GM18858 (cell line): Measurements from ENCODE around the gene MYO9B.
"Not testable (repeated sequence)": the region's sequence is repeated elsewhere in the genome, so short reads cannot be mapped to it uniquely, and the experiment has no call there.

Experiments
- ATAC-seq: cut with Tn5 transposase; IDR thresholded peaks from one replicate; pipeline ENCODE4 v1.9.1; 2021; ENCODE audit not compliant: unreplicated experiment

MYO9B gene

DNA sequence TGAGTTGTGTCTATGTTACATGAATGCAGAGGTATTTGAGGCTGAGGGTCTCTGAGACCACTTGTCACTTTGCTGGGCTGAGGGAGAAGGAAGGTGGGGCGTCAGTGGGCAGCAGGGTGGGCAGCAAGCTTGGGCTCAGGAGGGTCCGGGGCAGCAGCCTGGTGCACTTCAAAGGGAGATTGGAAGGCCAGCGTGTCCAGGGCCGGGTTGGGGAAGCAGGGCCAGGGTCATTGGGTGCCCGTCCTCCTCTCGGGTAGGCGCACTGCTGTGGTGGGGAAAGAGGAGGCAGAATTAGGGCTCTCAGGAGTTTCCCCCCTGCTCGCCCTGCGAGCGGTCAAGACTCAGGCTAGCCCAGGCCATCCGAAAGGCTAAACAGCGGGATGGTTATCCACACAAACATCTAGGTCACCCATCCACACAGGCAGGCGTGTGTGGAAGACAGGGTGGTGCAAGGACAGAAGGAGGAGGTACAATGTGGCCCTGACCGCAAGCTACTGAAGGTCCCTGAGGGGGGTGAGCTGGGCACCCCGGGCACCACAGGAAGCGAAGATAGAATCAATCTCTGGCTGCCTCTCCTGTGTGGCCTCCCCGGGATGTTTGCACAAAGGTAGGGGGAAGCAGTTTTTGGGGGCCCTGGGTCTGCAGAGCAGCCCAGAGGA, 37.7 kb downstream of the MYO9B start:
- ATAC-seq = no peak

DNA sequence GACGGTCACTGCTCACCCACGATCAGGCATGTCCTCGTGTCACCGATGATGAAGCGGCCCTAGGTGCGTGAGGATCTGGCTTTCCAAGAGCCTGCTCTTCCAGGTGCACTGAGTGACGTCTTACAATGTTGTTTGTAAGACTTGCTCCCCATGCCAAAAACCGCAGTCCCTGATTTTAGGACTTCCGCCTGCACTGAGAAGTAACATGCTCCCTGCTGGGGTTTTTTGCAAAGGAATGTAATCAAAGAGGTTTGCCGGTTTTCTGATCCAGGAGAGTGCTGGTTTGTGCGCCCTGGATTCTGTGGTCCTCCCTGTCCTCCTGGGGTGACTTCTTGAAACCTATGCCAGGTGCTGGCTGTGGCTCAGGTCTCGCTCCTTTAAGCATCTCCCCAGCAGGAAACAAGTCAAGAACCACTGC, 38.8 kb downstream of the MYO9B start:
- no peak for ATAC-seq

DNA sequence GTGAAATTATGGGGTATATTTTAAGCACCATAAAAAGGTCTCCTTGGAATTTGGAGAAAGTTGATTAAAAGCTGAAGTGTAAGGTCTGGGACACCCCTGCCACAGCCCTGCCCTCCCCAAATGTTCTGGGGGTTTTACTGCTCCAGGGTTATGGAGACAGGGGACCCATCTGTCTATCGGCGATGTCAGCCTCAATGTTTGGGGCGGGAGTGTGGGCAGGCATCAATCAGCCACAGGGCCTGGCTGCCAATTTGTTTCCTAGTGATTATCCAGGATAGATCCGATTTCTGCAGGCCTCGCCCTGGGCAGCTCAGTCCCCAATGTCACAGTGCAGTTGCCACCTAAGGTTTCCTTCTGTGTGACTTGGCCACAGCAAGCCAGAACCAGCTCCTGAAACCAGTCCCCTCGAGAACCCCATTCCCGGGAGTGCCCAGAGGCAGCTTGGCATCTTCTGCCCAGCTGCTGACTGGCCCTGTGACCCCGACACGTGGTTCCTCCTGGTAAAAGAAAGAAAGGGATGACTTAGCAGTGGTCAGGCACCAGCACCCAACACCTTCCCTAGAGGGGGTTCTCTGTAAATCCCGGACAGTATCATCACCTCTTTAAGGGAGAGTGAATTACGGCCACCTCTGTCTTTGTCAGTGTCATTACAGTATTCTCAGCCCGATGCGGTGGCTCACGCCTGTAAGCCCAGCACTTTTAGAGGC, 41.6 kb downstream of the MYO9B start:
- ATAC-seq = no peak

DNA sequence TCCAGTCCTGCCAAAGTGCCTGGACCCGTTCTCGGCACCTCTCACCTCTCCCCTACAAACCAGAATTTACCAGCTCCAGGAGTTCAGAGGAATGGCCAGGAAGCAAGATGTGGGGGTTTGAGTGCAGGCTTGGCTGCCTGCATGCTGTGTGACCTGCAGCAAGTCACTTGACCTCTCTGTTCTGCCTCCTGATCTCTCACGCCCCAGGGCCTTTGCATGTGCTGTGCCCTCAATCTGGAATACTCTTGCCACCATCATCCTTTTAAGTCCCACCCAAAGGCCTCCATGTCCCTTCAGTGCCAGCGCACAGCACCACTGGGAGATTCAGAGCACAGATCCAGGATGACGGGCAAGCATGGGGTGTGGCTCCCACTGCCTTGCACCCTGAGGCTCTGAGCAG, 43.4 kb downstream of the MYO9B start:
- ATAC-seq = no peak

DNA sequence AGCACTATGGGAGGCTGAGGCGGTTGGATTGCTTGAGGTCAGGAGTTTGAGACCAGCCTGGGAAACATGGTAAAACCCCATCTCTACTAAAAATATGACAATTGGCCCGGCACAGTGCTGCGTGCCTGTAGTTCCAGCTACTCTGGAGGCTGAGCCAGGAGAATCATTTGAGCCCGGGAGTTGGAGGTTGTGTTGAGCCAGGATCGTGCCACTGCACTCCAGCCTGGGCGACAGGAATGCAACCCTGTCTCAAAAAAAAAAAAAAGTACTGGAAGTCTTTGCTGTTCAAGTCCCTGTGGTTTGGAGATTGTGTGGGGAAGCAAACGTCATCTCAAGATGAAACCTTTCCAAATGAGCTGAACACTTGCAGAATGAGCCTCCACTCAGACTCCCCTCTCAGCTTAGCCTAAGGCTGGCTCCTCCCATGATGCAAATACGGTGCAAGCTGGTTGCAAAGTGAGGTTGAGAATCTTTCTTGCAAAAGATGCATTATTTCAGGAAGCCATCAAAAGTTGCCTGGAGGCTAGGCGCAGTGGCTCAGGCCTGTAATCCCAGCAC, 46.2 kb downstream of the MYO9B start:
- no peak for ATAC-seq

DNA sequence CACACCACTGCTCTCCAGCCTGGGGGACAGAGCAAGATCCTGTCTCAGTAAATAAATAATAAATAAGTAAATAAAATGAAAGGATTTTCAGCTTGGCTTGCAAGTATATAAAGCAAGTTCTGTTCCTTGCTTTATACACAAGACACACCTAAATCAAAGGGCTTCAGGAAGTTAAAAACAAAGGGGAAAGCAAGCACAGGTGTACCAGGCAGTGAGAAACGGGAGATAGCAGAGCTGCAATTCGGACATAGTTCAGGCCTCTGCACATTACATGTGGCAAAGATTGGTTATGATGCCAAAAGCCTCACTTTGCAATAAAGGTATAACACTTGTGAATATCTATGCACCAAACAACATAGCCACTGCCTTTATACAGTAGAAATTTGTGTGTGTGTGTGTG, 47.5 kb downstream of the MYO9B start:
- no peak for ATAC-seq

DNA sequence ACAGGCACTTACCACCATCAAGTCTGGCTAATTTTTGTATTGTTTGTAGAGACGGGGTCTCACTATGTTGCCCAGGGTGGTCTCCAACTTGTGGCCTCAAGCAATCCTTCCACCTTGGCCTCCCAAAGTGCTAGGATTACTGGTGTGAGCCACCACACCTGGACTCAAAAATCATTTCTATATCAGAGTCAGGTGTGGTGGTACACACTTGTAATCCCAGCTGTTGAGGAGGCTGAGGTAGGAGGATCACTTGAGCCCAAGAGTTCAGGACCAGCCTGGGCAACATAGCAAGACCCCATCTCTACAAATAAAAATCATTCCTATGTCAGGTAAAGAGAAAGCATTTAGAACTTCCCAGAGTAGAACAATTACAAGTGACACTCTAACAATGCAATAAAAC, 48.4 kb downstream of the MYO9B start:
- ATAC-seq = no peak

DNA sequence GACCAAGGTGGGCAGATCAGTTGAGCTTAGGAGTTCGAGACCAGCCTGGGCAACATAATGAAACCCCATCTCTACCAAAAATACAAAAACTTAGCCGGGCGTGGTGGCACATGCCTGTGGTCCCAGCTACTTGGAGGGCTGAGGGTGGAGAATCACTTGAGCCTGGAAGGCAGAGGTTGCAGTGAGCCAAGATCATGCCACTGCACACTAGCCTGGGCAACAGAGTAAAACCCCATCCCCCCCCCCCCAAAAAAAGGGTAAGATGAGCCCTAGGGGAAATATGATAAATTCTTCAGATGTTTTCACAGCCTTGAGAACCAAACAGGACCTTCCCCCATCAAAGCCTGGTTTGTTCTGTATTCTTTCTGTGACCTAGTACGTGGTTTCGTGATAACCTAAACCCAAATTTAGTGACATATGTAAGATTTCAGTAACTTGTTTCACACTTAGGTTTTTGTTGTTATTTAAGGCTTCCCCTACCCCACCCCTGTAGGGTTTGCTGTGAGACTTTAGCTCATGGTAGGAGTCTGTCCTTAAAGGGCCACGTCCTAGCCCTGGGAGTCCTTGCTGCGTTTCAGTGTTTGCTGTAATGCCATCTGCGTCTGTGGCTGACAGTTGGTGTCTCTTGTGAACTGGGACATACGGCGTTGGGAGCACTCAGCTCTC, 49.6 kb downstream of the MYO9B start:
- peak; percentile 54 for ATAC-seq

DNA sequence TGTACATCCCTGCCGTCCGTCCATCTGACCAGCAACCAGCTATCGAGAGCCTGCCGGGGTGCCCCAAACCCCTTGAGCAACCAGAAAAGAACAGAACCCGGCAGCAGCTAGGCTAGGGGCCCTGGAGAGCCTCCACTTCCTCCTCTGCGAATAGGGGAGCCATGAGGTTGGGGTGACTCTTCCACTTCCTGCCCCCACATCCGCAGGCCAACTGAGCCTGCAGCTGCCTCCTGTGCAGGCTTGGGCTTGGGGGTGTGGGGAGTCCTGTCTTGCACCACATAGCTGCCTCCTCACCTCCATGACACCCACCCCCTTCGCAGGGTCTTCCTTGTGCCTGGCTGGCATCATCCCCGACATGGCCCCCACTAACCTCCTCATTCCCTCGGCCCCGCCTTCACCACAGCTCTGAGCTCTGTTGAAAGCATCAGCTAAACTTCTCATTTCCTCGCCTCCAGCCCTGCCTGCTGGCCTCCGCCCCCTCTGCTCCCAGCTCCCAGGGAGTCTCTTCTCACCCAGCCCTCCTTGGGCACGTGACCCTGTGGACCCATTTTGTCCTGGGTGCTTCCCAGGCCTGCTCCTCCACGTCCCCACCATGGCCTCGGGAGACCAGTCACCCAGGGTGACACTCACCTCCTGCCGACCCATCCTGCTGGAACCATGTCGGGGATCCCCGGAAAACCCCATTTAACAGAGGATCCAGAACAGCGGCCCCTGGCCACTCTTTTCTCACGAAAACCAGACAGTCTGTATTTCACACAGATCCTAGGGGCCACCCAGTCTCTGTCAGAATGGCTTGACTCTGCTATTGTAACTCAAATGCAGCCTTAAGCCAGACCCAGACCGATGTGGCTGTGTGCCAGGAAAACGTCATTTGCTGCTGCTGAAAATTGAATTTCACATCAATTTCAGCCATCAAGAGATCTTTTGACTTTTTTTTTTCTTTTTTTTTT, 50.4 kb downstream of the MYO9B start:
- ATAC-seq = peak; percentile 27

DNA sequence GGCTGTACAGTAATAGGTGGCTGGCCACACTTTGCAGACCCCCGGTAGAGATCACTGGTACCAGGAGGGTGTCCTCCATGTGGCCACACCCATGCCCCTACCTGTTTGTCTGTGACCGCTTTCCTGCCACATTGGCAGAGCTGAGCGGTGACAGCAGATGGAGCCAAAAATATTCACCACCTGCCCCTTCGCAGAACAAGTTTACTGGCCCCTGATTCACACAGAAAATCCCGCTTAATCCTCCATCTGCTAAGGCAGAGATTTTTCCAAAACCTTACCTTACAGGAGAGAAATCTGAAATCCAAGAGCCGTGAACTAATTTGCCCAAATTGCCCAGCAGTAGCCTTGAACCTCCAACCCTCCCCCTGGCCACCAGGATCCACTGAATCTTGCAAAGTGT, 52.1 kb downstream of the MYO9B start:
- no peak for ATAC-seq

DNA sequence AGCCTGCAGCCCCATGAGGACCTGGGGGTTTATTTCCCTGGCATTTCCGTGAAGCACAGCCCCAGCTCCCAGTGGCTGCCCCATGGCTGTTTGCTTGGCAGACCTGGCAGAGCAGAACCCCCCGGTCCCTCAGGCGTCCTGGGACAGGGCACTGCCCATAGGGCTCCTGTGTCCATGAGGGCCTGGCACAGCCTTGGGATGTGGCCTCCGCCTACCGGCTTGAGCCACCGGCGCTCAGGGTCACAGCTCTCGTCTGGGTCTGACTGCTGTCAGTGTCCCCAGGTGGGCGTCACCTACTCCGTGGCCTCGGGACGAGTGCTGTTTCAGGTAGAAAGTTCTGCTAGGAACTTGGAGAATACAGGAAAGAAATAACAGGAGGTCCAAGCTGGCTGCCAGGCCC, 52.8 kb downstream of the MYO9B start:
- ATAC-seq = no peak

DNA sequence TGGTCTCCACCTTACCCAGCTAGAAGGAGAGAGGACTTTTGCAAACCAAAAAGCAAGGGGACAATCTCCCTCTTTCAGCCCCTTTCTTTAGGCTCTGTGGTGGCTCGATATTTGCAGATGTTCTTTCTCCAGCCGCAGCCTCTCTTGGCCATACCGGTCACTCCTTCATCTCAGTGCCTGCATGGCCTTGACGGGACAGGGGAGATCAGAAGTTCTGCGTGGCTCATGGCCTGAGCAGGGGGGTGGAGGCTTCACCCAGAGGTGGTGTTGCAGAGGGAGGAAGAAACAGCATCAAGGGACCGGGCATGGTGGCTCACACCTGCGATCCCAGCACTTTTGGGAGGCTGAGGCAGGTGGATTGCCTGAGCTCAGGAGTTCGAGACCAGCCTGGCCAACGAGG, 53.2 kb downstream of the MYO9B start:
- no peak for ATAC-seq

DNA sequence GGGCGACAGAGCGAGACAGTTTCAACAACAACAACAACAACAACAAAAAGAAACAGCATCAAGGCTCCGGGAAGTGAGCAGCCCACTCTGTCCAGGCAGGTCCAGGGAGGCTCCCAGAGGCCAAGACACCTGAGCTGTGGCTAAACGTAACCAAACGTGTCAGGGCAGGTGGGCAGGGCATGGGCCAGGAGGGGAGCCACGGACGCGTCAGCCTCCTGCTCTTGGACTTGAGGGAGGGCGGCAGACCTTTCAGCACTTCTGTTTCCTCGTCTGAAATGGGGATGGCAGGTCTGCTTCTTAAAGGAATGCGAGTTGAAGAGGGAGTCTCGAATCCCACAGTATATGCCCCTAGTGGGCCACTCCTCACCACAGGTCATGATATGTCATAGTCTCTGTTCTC, 53.8 kb downstream of the MYO9B start:
- no peak for ATAC-seq

DNA sequence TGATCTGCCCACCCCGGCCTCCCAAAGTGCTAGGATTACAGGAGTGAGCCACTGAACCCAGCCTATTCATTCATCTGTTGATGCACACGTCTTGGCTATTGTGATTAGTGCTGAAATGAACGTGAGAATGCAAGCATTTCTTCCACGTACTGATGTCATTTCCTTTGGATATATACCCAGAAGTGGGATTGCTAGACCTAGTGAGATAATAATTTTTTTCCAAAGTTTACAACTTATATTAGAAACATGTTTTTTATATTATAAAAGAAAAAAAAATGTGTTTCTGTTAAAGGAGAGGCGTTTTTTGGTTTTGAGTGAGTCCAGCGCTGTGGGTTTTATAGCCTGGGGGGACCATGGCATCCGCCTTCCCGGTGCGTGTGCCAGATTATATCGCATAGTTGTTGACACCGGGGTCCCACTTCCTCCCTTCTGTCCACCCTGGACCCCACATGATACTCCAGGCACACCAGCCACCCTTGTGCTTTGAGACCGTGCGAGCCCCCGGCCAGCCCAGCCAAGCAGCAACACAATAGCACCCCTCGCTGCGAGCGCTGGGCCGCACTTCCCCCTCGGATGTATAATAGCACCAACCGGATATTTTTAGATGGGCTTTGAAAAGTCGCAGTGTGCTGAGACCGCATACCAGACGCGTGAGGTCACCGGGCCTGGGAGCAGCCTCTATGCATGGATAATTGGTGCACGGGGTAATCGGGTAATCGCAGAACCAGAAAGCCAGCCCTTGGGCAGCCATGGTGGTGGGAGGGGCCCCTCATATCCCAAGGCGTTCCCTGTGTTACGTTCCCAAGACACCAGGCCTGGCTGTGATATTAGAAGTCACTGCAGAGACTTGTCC, 59.6 kb downstream of the MYO9B start:
- ATAC-seq = peak; percentile 64

DNA sequence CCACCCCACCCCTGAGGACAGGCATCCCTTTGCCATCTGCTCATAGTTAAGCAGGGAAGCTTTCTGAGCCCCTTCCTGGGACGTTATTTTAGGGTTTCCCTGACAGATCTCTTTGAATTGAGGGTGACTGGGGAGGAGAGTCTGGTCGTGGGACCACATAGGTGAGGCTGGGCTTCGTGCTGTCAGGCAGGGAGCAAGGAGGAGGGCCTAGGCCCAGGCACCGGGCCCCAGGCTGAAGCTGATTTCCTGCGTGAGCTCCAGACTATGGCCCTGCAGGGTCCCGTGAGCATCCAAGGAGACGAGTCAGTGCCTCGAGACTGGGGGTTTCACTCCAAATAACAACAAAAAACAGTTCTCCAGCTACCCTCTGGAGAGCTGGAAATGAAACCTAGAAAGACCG, 60.4 kb downstream of the MYO9B start:
- ATAC-seq = no peak

DNA sequence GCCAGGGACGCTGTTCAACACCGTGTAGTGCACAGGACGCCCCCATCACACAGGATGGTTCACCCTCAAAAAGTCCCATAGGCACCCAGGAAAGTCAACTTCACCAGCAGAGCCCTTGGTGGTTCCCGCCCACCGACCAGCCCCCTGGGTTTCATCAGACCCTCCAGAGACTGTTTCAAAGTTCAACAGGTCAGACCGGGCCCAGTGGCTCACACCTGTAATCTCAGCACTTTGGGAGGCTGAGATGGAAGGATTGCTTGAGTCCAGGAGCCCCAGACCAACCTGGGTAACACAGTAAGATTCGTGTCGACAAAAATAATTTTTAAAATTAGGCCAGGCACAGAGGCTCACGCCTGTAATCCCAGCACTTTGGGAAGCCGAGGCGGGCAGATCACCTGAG, 61.0 kb downstream of the MYO9B start:
- ATAC-seq = no peak

DNA sequence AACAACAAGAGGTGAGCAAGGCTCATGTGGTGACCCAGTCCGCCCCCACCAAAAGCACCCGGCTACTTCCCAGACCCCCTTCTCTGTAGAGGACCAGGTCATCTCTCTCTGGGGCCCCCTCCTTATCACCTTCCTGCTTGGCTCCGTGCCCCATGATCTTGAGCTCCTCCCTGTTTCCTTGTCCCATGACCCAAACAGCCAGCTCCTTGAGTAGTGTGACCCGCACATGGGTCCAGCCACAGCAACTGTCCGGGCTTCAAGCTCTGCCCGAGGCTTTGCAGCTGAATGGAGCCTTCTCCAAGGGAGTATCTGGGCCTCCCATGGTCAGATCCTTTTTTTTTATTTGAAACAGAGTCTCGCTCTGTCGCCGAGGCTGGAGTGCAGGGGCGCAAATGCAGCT, 61.8 kb downstream of the MYO9B start:
- no peak for ATAC-seq

DNA sequence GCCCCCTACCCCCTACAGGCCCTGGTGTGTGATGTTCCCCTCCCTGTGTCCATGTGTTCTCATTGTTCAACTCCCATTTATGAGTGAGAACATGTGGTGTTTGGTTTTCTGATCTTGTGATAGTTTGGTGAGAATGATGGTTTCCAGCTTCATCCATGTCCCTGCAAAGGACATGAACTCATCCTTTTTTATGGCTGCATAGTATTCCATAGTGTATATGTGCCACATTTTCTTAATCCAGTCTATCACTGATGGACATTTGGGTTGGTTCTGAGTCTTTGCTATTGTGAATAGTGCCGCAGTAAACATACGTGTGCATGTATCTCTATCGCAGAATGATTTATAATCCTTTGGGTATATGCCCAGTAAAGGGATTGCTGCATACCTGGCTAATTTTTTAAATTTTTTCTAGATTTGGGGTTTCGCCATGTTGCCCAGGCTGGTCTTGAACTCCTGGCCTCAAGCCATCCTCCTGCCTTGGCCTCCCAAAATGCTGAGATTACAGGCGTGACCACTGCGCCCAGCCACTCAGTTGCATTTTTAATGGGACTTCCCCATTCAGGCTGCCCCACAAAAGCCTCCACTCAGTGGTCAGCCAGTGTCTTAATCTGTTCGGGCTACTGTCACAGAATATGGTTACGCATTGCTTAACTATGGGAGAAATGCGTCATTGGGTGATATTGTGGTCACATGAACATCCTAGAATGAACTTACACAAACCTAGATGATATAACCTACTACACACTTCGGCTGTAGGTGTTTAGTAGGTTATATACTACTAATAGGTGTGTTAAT, 62.7 kb downstream of the MYO9B start:
- not testable (repeated sequence) for ATAC-seq

DNA sequence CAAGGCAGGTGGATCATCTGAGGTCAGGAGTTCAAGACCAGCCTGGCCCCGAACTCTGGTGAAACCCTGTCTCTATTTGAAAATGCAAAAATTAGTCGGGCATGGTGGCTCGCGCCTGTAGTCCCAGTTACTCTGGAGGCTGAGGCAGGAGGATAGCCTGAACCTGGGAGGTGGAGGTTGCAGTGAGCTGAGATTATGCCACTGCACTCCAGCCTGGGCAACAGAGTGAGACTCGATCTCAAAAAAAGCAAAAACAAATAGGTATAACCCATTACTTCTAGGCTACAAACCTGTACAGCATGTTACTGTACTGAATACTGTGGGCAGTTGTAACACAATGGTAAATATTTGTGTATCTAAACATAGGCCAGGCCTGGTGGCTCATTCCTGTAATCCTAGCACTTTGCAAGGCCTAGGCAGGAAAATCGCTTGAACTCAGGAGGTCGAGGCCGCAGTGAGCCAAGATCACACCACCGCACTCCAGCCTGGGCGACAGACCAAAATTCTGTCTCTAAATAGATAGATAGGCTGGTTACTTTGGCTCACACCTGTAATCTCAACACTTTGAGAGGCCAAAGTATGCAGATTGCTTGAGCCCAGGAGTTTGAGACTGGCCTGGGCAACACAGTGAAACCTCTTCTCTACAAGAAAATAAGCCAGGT, 63.5 kb downstream of the MYO9B start:
- ATAC-seq = no peak
